K562 (cell line): ENCODE data around the gene KASH5. TPM values are rescaled to one million over a fixed set of nuclear protein-coding genes. Genes with fewer than 3 reads are reported as not detected.

Source experiments
- ATAC-seq: fragments of 200-7000 bp; cut with Tn5 transposase; 3 replicates; pipeline ENCODE4 v1.9.1; 2020; ENCODE audit warnings: moderate library complexity
- BruUV-seq: library from RNA; stranded (reverse); fragments of 400-500 nt; replicated peaks from 2 replicates; lab custom pipeline; 2021; lab: Mats Ljungman, UMichigan
- CTCF ChIA-PET: fragments of 300-600 bp; formaldehyde crosslinking; extraction: SDS; loops from one replicate; lab custom pipeline; 2021; ENCODE audit warnings: low intra/inter-chr PET ratio; lab: Yijun Ruan, JAX
- POLR2A ChIA-PET: fragments of 300-600, 350-650 bp; sonication (Branson Sonifier 250); formaldehyde crosslinking; extraction: SDS; loops from one replicate; lab custom pipeline; 2021; ENCODE audit warnings: antibody characterized with exemption, inconsistent platforms; lab: Yijun Ruan, JAX
- DNase-seq, 4 experiments: peaks; one replicate each; pipeline versions ENCODE4 v3.0.0 to v3.0.0-alpha.2; 2011 to 2018; ENCODE audit warnings: low spot score in 3 of 4, mixed read lengths in 3 of 4; ENCODE audit errors: extremely low read depth in 1 of 4
- FAIRE-seq: peaks from 2 replicates; lab custom pipeline; 2011; peaks lifted over from hg19 to GRCh38; lab: Jason Lieb, UNC
- H2AFZ ChIP-seq: 2 replicates; pipeline ENCODE4 v1.6.0; 2011; ENCODE audit warnings: low read depth, low read length, control low read depth, inconsistent platforms
- H3K27ac ChIP-seq: fragments of 200-600 bp; 3 replicates; pipeline ENCODE4 v1.8.0; 2011; ENCODE audit warnings: low read depth, mild to moderate bottlenecking, control low read depth, inconsistent platforms, low read length, moderate library complexity, mixed read lengths; ENCODE audit errors: extremely low read depth
- H3K27me3 ChIP-seq, 2 experiments: fragments of 300-600 bp in 1 of 2; 2 replicates in 1 of 2; 3 replicates in 1 of 2; pipeline versions ENCODE4 v1.6.0 to v1.8.0; 2011; ENCODE audit warnings: inconsistent platforms in 2 of 2, low read length in 2 of 2, mild to moderate bottlenecking in 1 of 2, mixed read lengths in 1 of 2, moderate library complexity in 1 of 2; ENCODE audit not compliant: control insufficient read depth in 2 of 2, insufficient read depth in 2 of 2
- H3K36me3 ChIP-seq: fragments of 300-600 bp; 3 replicates; pipeline ENCODE4 v1.8.0; 2011; ENCODE audit warnings: mild to moderate bottlenecking, low read length, inconsistent platforms; ENCODE audit not compliant: control insufficient read depth, insufficient read depth
- H3K4me1 ChIP-seq, 2 experiments: fragments of 200-600 bp in 1 of 2; replicated peaks in 1 of 2; 2 replicates in 1 of 2; 3 replicates in 1 of 2; pipeline versions ENCODE4 v1.5.1 to v1.8.0; 2011; ENCODE audit warnings: inconsistent platforms in 2 of 2, low read length in 2 of 2, mild to moderate bottlenecking in 1 of 2, mixed read lengths in 1 of 2, moderate library complexity in 1 of 2; ENCODE audit not compliant: control insufficient read depth in 2 of 2, insufficient read depth in 2 of 2
- H3K4me2 ChIP-seq: 2 replicates; pipeline ENCODE4 v1.6.1; 2011; ENCODE audit warnings: low read length, control low read depth, inconsistent platforms, mixed read lengths; ENCODE audit not compliant: insufficient read depth
- H3K4me3 ChIP-seq: fragments of 200-600 bp; sonication (generic), shearing (Covaris generic); 2 replicates; pipeline ENCODE4 v1.5.1; 2016; ENCODE audit warnings: control low read depth, inconsistent platforms
- H3K79me2 ChIP-seq: fragments of 200-600 bp; 3 replicates; pipeline ENCODE4 v1.8.0; 2011; ENCODE audit warnings: low read length, inconsistent platforms; ENCODE audit not compliant: control insufficient read depth, insufficient read depth
- H3K9ac ChIP-seq, 2 experiments: 2 replicates each; pipeline versions ENCODE4 v1.6.0 to v1.6.1; 2011; ENCODE audit warnings: low read depth in 2 of 2, low read length in 2 of 2, control low read depth in 1 of 2, inconsistent platforms in 1 of 2, mild to moderate bottlenecking in 1 of 2, mixed read lengths in 1 of 2; ENCODE audit not compliant: insufficient read depth in 1 of 2
- H3K9me1 ChIP-seq: one replicate; pipeline ENCODE4 v1.6.0; 2011; ENCODE audit warnings: inconsistent platforms, mild to moderate bottlenecking, low read length, moderate library complexity; ENCODE audit not compliant: control insufficient read depth, insufficient read depth
- H3K9me3 ChIP-seq: replicated peaks from 2 replicates; pipeline ENCODE4 v1.5.1; 2011; ENCODE audit warnings: low read depth, low read length, inconsistent platforms; ENCODE audit not compliant: control insufficient read depth, insufficient read depth
- H4K20me1 ChIP-seq: replicated peaks from 2 replicates; pipeline ENCODE4 v1.6.1; 2011; ENCODE audit warnings: low read length, inconsistent platforms, mixed read lengths; ENCODE audit not compliant: control insufficient read depth, insufficient read depth
- DNMT1 ChIP-seq: fragments of 450-650 bp; IDR thresholded peaks from 2 replicates; pipeline ENCODE4 v1.6.1; 2016; ENCODE audit warnings: antibody characterized with exemption, mild to moderate bottlenecking
- FOXA3 ChIP-seq, 2 experiments: fragments of 450-650 bp in 1 of 2; sonication (generic) in 1 of 2; formaldehyde crosslinking; IDR thresholded peaks in 1 of 2; conservative IDR thresholded peaks in 1 of 2; 2 replicates each; pipeline versions ENCODE4 v1.4.0 to v1.8.0; 2020 to 2022; ENCODE audit warnings: mild to moderate bottlenecking in 2 of 2, missing genetic modification reagents in 1 of 2
- PHTF2 ChIP-seq: fragments of 250-450 bp; sonication (Bioruptor Pico); IDR thresholded peaks from 2 replicates; pipeline ENCODE4 v1.5.0; 2021; ENCODE audit warnings: mild to moderate bottlenecking
- RFX1 ChIP-seq: fragments of 450-650 bp; IDR thresholded peaks from 2 replicates; pipeline ENCODE4 v1.6.1; 2016; ENCODE audit warnings: mild to moderate bottlenecking, moderate library complexity
- WGBS: fragments of 100-300 bp; shearing (Covaris generic); methylation state at CpG from one replicate; pipeline ENCODE4 v1.1.6; 2016; ENCODE audit warnings: low coverage, mixed read lengths; ENCODE audit not compliant: insufficient coverage; ENCODE audit errors: missing lambda C conversion rate; 5-methylcytosine and 5-hydroxymethylcytosine counted together
- in situ Hi-C: fragments of 300-500 bp; cut with MboI; formaldehyde crosslinking; loops from 4 replicates; pipeline ENCODE4 v1.15.0; 2018; ENCODE audit warnings: inconsistent platforms, mixed read lengths
- intact Hi-C: fragments of 100-400 bp; cut with micrococcal nuclease; formaldehyde crosslinking; loops from 2 replicates; pipeline ENCODE4 v1.14.2; 2022
- polyA plus RNA-seq, 8 experiments: library from polyadenylated mRNA; depleted of rRNA in 4 of 8; stranded (reverse) in 5 of 8; unstranded in 3 of 8; fragments of >200 nt; fragmentation: Nextera tagmentation in 2 of 8; fragmentation: Illumina TruSeq in 1 of 8; extraction: Ambion mirVana in 2 of 8; extraction: Trizol in 1 of 8; gene quantifications; 2 replicates each; pipeline versions ENCODE4 v1.2.1 to v1.2.3, GENCODE V29; 2011 to 2014; ENCODE audit warnings: inconsistent platforms in 1 of 8, missing spikeins in 1 of 8
- total RNA-seq, 7 experiments: library from RNA; depleted of rRNA in 6 of 7; stranded (reverse); fragments of >200 nt in 6 of 7; fragmentation: Illumina TruSeq in 2 of 7; extraction: Trizol in 2 of 7; gene quantifications; 2 replicates each; pipeline versions ENCODE4 v1.2.1 to v1.2.3, GENCODE V29; 2011 to 2021; ENCODE audit warnings: low replicate concordance in 1 of 7
- TF ChIP-seq, protein P1 (sequence below): fragments of 250-450 bp; sonication (Bioruptor Pico); IDR thresholded peaks from 2 replicates; pipeline ENCODE4 v1.4.0; 2020; ENCODE audit warnings: mild to moderate bottlenecking, moderate library complexity
- TF ChIP-seq, protein P2 (sequence below): fragments of 250-450 bp; sonication (Bioruptor Pico); IDR thresholded peaks from 2 replicates; pipeline ENCODE4 v1.4.0; 2020; ENCODE audit warnings: mild to moderate bottlenecking

The KASH5 gene
- total and polyA plus RNA-seq, 9 of the 15 experiments (the other 6 are each of a cell fraction or from before 2014, with no cell fraction given), result 0.07 to 0.84 (median 0.34) TPM; not detected in 1

DNA sequence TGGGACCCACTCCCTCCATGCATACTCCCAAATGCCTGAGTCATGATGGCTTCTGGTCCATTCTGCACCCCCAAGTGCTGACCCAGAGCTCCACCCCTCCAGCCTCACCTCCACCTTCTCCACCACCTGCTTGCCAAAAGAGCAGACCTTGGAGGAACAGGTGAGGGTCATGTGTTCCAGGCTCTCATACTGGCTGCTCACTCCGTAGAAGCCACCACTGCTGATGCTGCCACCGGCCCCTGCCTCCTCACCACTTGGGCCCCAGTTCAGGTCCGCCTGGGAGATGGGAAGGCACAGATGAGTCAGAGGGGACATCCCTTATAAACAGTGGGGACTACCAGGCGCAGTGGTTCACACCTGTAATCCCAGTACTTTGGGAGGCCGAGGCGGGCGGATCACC, 44.9 kb upstream of the KASH5 start (continued):
- TF ChIP-seq, protein P1, sequence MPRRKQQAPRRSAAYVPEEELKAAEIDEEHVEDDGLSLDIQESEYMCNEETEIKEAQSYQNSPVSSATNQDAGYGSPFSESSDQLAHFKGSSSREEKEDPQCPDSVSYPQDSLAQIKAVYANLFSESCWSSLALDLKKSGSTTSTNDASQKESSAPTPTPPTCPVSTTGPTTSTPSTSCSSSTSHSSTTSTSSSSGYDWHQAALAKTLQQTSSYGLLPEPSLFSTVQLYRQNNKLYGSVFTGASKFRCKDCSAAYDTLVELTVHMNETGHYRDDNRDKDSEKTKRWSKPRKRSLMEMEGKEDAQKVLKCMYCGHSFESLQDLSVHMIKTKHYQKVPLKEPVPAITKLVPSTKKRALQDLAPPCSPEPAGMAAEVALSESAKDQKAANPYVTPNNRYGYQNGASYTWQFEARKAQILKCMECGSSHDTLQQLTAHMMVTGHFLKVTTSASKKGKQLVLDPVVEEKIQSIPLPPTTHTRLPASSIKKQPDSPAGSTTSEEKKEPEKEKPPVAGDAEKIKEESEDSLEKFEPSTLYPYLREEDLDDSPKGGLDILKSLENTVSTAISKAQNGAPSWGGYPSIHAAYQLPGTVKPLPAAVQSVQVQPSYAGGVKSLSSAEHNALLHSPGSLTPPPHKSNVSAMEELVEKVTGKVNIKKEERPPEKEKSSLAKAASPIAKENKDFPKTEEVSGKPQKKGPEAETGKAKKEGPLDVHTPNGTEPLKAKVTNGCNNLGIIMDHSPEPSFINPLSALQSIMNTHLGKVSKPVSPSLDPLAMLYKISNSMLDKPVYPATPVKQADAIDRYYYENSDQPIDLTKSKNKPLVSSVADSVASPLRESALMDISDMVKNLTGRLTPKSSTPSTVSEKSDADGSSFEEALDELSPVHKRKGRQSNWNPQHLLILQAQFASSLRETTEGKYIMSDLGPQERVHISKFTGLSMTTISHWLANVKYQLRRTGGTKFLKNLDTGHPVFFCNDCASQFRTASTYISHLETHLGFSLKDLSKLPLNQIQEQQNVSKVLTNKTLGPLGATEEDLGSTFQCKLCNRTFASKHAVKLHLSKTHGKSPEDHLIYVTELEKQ (CRISPR knock-in tag), result no peak

DNA sequence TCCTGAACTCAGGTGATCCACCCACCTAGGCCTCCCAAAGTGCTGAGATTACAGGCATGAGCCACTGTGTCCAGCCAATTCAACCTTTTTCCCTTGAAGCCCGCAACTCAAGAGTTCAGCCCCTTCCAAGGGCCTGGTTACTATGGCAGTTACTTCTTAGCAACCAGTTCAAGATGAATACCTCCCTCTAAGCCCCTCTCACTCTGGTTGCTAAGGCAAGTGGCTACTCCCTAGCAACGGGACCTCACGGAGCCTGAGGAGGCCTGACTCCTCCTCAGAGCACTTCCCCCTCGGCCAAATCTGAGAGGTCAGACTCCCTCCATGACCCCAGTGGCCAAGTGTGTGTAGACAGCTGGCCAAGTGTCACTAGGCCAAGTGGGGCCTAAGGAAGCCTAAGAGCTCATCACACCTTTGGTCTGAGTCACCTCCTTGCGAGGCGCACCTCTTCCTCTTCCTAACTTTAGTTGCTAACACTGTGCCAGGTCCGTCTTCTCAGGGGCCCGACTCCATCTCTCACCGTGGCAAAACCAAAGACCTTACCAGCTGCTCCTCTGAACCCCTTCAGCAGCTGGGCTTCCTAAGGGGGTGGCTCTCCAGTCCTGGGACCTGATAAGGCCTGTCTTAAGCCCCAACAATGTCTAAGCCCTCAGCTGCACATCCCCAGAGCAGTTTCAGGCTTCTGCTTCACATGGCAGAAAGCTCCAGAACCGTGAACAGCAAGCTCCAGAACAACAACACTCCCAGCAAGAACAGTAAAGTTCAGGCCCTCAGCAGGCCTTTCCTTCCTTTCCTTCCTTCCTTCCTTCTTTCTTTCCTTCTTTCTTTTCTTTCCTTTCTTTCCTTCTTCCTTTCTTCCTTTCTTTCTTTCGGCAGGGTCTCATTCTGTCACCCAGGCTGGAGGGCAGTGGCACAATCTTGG, 43.3 kb upstream of the KASH5 start:
- CTCF ChIA-PET, result no interaction called here
- no peak for FAIRE-seq
- no peaks in the 10 kb centered on the region for H4K20me1 ChIP-seq
- POLR2A ChIA-PET, result interaction anchor here (0.6 kb wide), 1 partner anchor 16 kb away, joined by 3 read pairs; no protein-coding TSS in a partner anchor
- no peaks in the 10 kb centered on the region for H3K9me1 ChIP-seq
- H2AFZ ChIP-seq, result no peak overlapping the region
- H3K9me3 ChIP-seq, result no peaks in the 10 kb centered on the region
- H3K27ac ChIP-seq, result no peak overlapping the region
- 68% methylated on average over 11 of the region's 11 CpGs for WGBS
- TF ChIP-seq FOXA3 (CRISPR knock-in tag; conservative IDR thresholded peaks at IDR 0.05 in 1 of 2, IDR thresholded peaks at IDR 0.05 in 1 of 2) (0 out of 4 replicates have a peak, but pooled peaks of 1 of the 2 experiments have one; percentile 20), RFX1 (peak; percentile 77), DNMT1 (no peak), PHTF2 (CRISPR knock-in tag) (no peak)
- TF ChIP-seq, protein P2, sequence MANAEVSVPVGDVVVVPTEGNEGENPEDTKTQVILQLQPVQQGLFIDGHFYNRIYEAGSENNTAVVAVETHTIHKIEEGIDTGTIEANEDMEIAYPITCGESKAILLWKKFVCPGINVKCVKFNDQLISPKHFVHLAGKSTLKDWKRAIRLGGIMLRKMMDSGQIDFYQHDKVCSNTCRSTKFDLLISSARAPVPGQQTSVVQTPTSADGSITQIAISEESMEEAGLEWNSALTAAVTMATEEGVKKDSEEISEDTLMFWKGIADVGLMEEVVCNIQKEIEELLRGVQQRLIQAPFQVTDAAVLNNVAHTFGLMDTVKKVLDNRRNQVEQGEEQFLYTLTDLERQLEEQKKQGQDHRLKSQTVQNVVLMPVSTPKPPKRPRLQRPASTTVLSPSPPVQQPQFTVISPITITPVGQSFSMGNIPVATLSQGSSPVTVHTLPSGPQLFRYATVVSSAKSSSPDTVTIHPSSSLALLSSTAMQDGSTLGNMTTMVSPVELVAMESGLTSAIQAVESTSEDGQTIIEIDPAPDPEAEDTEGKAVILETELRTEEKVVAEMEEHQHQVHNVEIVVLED (CRISPR knock-in tag), result no peak
- no peaks in the 10 kb centered on the region for H3K79me2 ChIP-seq
- peaks cover 7 to 12% of the 10 kb centered on the region in 2 experiments; a peak in 4 of 5 replicates for H3K4me1 ChIP-seq
- H3K36me3 ChIP-seq, result peaks cover 48% of the 10 kb centered on the region; the same call in 2 of the 3 replicates
- H3K9ac ChIP-seq, result no peak overlapping the region
- ATAC-seq, result no peak
- BruUV-seq, result no TSS peak
- DNase-seq, result no peak
- no peaks in the 10 kb centered on the region for H3K27me3 ChIP-seq
- in situ Hi-C loops, result no loop called here
- intact Hi-C loops, result no loop called here
- no peak overlapping the region for H3K4me2 ChIP-seq
- no peak overlapping the region for H3K4me3 ChIP-seq
